ENCODE results near the gene RAB3A.

The RAB3A gene

DNA sequence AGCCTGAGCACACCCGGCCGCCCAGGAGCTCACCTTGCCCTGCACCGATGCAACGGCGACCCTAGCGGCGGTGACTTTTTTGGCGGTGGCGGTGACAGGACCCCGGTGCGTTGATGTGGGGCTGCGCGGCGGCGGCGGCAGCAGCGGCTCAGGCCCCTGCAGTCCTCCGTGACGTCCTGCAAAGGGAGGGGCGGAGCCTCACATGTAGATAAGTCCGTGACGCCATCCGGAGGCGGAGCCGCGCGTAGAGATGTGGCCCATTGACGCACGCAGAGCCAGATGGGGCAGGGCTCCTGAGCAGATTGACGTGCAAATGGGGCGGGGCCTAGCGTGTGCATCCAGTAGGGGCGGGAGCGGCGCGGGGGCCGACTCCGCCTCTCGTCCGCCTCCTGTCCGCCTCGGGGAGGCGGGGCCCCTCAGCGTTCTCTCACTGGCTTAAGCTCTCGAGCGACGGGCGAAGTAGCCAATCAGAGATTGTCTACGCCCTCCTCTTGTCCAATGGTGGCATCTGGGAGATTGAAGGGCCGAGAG is at the start of gene RAB3A:
TSS of gene RAB3A (minus strand) at position 180 of the 531 bp plus-strand sequence. CDS start 1,302 bp downstream, outside the sequence.
- peak; percentile 93 for FAIRE-seq

- no peak for FAIRE-seq
Observed at GRCh38 chr19:18253130-18253529, 49.3 kb upstream of the RAB3A start.

GRCh38 chr19:18252370-18252717 is 48.5 kb upstream of the RAB3A start:
- no peak for FAIRE-seq

DNA sequence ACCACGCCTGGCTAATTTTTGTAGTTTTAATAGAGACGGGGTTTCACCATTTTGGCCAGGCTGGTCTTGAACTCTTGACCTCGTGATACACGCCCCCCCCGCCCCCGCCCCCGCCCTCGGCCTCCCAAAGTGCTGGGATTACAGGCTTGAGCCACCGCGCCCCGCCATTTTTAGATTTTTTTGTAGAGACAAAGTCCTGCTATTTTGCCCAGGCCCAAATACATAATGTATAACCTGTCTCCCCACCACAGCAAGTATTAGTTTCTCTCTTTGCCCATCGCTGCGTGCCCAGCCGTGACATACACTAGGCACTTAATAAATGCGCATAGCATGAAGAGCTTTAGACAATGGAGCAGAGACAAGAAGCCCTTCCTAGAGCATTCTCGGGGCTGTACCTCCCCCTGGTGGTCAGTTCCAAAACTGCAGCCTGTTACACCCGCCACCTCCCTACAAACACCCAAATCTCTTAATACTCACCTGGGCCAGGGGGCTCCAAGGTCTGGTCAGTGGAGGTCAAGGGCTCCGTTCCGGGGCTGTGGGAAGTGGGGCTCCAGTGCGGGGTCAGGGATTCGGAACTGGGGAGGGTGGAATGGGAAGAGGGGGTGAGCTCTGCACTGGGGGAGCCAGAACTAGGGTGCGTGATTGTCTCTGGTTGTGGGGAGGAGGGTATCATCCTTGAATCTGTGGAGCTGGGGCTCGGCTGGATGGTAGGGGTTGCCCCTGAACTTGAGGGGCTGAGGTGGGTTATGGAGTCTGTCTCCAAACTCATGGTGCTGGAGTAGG is 47.9 kb upstream of the RAB3A start:
- no peak for FAIRE-seq

- no peak for FAIRE-seq
Observed at GRCh38 chr19:18249834-18250233, 46.0 kb upstream of the RAB3A start.

DNA sequence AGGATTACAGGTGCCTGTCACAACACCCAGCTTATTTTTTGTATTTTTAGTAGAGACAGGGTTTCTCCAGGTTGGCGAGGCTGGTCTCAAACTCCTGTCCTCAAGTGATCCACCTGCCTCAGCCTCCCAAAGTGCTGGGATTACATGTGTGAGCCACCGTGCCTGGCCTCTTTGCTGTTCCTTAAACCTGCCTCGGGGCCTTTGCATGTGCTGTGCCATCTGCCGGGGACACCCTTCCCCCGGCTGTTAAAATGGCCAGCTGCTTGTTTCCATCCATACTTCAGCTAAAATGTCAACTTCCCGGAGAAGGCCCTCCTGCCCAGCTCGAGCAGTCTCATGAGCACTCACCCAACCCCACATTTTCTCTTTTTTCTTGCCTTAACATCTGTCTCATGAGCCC is 41.5 kb upstream of the RAB3A start:
- no peak for FAIRE-seq

DNA sequence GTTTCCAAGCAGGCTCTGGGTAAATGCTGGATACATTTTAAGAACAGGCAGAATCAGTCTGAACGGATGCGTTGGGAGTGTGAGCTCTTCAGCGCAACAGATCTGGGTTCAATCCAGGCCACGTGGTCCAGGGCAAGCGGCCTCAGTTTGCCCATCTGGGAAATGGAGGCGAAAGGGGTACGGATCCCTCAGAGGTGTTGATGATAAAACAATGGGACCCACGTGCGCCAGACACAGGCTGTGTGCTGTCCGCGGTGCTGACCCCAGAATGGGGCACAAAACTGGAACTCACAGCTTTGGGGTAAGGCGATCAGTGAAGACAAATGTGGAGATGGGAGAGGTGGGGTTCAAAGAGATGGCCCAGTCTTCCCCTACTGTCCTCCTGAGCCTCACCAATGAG is 35.5 kb upstream of the RAB3A start:
- no peak for FAIRE-seq

DNA sequence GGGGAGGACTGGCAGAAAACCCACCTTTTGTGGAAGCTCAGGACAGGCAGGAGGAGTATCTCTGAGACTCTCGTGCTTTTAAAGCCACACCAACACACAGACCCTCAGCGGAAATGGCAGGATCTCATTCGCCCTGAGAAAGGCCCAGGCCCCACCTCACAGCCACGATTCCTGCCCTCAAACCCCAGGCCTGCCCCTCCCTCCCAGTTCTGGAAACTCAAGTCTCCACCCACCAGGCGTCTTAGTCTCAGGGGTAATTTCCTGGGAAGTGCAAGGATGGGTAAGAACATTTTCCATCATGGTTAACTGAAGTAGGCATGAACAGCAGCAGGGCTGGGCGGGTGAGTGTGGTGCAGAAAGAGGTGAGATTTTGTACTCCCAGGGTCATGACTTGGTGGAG is 30.4 kb upstream of the RAB3A start:
- no peak for FAIRE-seq

DNA sequence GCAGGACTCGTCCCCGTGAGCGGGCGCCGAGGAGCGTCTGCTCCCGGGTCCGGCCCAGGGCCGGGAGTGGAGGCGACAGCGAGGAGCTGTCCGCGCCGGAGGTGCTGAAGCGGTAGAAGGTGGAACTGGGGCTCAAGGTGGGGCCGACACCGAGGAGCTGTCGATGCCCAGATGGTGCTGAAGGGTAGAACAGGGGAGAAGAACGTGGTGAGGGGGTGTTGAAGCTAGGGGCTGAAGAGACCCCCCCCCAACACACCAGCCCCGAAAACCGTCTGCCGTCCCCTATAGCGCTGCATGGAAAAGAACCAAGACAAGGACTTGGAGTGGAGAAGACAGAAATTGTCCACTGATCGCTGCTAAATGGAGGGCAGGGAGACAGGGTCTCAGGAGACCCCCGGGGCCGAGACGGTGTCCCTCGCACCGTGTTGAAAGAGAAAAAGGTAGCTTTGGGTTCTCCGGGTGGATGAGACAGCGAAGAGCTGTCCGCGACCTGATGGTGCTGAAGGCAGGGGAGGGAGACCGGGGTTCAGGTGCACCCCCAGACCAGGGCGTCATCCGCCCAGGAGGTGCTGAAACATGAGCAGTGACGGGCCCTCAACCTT is 29.5 kb upstream of the RAB3A start:
- no peak for FAIRE-seq

DNA sequence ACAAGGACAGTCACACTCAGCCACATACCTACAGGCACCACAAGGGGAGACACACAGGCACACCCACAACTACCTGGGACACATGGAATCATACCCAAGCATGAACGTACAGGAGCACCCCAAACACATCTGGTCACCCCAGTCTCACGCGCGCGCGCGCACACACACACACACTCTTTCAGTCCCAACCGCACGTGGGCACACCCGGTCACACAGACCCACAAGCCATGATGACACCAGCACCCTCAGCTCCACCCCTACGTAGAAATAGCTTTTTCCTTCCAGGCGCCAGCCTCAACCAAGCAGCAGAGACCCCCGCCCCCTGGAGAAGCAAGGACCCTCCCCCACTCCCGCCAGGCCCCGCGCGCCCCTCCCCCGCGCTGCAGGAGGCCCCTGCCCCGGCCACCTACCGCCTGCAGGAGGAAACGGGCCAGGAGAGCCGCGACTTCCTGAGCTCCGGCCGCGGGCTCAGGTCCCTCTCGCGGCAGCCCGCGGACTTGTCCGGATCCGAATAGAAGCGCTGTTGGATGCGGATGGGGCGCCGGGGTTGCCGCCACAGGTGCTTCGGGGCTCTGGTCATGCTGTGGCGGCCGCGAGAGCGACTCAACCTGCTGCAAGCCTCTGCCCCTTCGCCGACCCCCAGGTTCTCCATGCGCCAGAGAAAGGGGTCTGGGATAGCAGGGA is 28.8 kb upstream of the RAB3A start:
- no peak for FAIRE-seq

DNA sequence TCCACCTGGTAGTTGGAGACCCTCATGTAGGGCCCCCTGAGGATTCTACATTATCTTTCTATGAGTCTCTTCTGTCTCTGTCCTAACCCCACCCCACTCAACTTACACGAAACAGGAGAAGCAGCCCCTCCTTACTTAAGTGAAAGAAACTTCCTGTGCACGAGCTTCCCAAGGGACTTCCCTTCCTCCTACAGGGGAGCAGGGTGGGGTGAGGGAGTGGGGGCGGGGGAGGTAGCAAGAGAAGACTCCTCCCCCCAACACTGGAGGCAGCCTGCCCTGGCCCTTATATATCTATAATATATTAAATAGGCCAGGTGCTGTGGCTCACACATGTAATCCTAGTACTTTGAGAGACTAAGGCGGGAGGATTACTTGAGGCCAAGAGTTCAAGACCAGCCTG is 27.9 kb upstream of the RAB3A start:
- no peak for FAIRE-seq

DNA sequence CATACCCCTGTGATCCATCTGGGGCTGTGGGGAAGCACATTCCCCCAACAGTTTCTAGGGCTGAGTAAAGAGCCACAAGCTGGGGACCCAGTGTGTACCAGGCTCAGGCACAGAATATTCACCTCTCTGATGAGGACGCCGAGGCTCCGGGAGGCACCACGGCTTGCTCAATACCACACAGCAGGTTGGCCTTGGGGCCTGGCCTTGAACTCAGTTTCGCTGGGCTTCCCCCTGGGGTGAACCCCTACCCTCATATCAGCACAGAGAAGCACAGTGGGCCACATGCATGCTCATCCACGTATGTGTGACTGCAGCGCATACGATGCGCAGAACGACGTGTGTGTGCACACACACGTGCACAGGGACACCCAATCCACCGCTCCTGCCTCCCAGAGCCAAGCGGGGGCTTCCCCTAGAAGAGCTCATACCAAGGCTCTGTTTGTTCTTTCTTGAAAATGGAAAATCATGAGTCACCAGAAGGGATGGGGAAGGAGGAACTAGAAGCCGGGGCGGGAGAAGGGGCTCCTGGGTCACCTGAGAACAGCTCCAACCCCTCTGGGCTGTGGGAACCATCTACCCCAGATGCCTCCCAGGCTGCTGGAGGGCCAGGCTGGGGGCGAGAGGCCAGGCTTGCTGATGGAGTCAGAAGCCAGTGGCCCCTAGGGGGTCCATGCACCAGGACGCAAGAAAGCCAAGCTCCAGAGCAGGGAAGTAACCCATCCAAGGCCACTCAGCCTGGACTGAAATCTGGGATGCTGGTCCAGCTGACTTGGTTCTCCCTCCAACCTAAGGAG is 27.3 kb upstream of the RAB3A start:
- FAIRE-seq, result no peak

- FAIRE-seq, result no peak
Observed at GRCh38 chr19:18229915-18230314, 26.1 kb upstream of the RAB3A start.

- no peak for FAIRE-seq
Observed at GRCh38 chr19:18229474-18229873, 25.6 kb upstream of the RAB3A start.

DNA sequence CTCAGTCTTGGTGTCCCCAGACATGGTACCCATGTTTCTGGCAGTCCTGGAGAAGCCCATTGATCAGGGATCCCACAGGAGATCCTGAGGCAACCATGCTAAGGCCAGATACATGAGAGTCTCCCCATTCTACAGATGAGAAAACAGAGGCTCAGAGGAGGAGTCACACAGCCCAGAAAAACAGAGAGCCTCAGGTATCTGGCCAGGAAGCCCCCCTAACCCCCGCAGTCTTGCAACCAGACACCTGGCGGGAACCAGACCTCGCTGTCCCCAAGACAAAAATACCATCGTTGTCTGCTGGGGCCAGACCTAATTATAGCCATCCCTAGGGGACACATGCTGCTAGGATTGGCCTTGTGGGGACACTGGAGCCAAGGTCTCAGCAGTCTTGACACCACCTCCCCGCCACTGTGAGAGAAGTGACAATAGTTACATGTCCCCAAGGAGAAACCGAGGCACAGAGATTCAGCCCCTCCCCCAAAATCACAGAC is 24.0 kb upstream of the RAB3A start:
- FAIRE-seq, result no peak

DNA sequence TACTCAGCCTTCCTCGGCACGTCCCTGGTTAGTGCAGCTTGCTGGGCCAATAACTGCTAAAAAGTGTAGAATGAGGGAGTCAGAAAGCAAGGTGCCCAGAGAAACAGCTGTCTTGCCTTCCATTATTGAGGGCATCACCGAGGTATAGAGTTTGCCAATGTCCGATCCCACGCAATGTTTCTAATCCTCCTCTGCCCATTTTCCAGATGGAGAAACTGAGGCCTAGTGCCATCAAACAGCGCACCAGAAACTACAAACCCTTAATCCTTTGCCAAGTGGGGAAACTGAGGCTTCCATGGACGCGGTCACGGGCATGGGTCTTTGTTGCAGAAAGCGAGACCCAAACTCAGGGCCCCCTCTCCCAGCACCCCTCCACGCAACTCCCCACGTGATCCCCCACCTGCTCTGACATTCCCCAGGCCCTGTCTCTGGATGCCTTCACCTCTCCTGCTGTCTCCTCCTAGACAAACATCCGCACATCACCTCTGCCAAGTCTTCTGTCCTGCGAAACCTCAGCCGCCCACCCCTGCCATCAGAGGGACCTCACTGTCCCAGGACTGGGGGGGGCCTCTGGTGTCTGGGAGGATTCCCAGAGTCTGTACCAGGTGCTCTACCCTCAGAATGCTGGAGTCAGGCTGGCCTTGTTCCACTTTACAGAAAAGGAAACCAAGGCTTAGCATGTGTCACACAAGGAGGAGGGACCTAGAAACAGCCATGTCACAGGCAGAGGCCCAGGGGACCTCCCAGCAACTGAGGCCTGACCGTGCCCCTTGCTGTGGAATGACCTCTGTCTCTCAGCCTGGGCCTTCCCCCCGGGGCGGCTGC is 23.3 kb upstream of the RAB3A start:
- no peak for FAIRE-seq

- no peak for FAIRE-seq
Observed at GRCh38 chr19:18225702-18226468, 22.0 kb upstream of the RAB3A start, which contains the start of gene PDE4C. Gene PDE4C (minus strand): TSS chr19:18226438. CDS start chr19:18226415, 23 bp downstream.

- FAIRE-seq, result no peak
Observed at GRCh38 chr19:18225355-18225701, 21.5 kb upstream of the RAB3A start.

DNA sequence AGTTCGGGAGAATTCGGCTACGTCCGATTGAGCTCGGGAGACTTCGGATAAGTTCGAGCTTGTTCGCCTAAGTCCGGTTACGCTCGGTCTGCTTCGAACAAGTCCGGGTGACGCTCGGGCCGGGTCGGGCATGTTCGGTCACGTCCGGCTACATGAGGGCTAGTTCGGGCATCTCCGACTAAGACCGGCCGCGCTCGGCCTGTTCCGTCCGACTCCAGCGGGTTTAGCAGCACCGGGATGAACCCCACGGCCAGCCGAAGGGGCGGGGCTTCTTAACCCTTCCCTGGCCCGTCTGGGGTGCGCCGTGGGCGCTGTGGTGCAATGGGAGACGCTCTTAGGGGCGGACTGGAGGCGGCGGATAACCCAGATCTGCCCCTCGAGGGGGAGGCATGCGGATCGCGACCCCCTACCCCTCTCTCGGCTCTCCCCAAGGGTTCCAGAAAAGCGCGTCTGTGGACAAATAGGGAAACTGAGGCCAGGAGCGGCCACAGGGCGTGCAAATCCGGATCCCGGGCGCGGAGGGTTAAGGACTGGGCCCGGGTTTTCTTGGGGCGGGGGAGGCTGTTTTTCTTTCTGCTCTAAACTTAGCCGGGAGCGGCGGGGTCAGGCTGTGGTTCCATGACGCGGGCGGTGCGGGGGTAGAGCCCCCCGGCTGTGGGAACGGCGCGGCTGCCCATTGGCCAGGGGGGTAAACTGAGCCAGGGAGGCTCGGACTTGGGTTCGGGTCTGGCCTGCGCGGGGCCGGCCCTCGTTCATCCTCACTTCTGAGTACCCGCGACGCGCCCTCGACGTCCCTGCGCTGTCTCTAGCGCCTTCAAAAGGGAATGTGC is 20.9 kb upstream of the RAB3A start:
- FAIRE-seq, result peak; percentile 98

DNA sequence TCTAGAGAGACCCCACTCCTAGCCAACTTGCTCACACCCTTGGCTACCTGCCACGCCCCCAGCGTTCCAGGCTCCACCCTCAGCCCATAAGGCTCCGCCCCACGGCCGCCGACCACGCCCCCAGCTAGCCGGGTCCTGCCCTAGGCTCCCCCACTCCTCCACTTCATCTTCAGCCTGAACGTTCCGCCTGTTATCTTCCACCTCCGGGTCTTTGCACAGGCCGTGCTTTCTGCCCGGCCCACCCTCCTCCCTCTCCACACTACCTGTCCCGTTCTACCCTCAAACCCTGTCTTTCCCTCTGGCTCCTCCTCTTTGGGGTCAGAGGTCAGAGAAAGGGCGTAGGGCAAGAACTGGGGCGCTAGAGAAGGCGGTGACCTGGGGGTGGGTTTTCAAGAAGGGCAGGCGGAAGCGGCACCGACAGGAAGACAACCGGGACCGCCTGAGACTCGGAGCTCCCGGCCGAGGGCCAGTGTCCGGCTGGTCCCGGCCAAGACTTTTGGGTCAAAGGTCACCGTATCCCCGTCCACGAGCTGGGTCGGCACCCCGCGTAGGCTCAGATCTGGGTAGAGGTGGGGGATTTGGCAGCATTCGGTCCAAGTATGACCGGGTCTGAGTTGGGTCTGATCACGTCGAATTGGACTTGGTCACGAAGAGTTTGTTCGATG is 20.1 kb upstream of the RAB3A start:
- FAIRE-seq, result no peak
